GM18909 (cell line): Measurements from ENCODE around the gene SPATA2L.
"Not testable (repeated sequence)": the region's sequence is repeated elsewhere in the genome, so short reads cannot be mapped to it uniquely, and the experiment has no call there.

ENCODE experiments used
- ATAC-seq: cut with Tn5 transposase; IDR thresholded peaks from one replicate; pipeline ENCODE4 v1.9.1; 2021; ENCODE audit warnings: mild to moderate bottlenecking; ENCODE audit not compliant: unreplicated experiment, poor library complexity

The SPATA2L gene

DNA sequence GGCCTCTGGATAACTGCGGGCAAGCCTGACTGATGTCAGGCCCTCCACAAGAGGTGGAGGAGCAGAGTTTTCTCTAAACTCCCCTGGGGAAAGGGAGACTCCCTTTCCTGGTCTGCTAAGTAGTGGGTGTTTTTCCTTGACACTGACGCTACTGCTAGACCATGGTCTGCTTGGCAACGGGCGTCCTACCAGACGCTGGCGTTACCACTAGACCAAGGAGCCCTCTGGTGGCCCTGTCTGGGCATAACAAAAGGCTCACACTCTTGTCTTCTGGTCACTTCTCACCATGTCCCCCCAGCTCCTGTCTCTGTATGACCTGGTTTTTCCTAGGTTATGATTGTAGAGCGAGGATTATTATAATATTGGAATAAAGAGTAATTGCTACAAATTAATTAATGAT, 34.5 kb downstream of the SPATA2L start:
- ATAC-seq = not testable (repeated sequence)

DNA sequence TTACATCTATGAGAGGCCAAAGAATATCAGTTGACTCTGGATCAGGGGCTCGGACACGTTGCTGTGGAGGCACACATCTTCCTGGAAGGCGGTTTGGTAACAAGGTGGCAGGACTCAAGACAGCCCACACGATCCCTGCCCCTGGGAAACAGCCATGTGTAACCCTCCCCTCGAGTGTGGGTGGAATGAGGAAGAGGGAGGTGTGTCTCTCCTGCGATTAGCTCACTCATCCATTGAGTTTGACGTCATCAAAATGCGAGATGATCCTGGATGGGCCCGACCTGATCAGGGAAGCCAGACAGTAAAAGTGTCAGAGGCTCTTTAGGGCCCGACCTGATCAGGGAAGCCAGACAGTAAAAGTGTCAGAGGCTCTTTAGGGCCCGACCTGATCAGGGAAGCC, 37.3 kb downstream of the SPATA2L start:
- not testable (repeated sequence) for ATAC-seq

DNA sequence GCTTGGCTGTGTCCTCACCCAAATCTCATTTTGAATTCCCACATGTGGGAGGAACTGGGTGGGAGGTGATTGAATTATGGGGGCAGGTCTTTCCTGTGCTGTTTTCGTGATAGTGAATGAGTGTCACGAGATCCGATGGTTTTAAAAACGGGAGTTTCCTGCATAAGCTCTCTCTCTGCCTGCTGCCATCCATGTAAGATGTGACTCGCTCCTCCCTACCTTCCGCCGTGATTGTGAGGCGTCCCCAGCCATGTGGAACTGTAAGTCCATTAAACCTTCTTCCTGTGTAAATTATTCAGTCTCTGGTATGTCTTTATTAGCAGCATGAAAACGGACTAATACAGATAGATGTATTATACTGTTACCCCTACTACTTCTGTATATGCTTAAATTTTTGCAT, 40.3 kb downstream of the SPATA2L start:
- ATAC-seq = no peak

DNA sequence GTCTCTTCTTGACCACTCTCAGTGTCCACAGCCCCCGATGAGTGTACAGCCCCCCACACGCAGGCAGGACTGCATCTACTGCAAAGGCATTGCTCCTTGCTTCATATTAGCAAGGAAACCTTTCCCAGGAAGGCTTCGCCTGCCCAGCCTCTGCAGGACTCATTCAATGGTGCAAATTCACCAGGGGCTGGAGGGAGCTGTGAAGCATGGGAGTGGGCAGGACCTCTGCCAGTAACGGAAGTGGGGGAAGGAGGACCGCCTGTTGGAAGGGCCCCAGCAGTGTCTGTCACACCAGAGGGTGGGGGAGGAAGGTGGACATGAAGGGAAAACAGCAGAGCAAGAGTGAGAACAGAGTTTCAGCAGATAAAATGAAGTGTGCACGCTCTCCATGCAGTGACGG, 41.4 kb downstream of the SPATA2L start:
- ATAC-seq = no peak

DNA sequence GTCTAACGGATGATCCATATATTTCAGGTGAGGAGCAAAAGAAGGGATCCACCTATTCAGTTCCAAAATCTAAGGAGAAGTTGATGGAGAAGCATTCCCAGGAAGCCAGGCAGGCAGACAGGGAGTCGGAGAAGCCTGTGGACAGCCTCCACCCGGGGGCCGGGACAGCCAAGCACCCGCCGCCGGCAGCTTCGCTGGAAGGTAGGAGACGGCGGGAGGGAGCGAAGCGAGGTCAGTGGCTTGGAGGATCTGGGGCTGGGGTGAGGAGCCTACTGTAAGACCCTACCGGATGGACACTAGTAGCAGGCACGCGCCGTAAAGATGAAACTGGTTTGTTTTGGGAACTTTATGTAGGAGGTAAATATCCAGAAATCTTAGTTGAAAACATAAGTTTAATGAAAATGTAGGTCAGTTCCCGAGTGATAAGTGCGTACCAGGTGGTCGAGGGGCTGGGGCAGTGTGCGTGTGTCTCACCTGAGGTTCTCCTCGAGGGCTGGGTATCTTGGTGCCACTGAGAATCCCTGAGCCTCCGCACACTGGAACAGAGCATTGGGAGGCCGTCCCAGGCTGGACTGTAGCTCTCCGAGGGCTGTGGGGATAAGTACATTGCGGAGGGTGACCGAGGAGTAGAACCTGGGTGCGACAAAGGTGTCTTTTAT, 43.2 kb downstream of the SPATA2L start:
- ATAC-seq = no peak

DNA sequence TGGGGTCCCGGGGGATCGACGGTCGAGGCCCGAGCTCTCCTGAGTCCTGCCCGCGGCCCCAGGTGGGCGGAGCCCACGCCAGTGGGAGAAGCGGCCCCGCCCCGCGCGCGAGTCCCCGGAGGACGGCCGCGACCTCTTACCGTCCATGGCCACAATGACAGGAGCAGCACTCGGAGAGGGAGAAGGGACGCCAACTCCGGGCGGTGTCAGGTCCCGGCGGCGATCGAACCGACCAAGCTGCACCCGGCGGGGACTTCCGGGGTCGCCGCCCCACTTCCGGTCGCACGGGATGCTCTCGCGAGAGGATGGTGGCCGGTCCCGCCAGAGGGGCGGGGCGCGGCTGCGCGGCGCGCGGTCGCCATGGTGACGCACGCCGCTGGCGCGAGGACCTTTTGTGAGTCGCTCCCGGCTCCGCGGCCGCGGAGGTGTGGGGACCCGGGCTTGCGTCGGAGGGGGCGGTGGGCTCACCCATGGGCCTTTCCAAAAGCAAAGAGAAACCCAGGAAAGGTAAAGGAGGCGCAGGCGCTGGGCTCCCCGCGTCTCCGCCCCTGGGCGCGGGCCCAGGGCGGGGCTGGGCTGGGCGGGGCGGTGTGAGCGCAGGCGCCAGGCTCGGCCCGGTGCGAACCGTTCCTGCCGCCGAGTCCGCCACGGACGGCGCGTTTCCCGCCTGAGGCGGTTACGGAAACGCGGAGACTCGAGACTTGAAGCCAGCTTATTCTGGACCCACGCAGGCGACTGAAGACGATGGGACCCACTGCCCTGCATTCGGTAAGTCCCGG, 43.9 kb downstream of the SPATA2L start, which contains the start of the genes CHMP1A and SPATA33:
CHMP1A (minus strand) TSS at position 267 of the 779 bp plus-strand sequence; CDS start at position 147, 120 bp downstream.
SPATA33 (plus strand) TSS at position 395 of the 779 bp plus-strand sequence; CDS start at position 471, 76 bp downstream.
- peak; percentile 91 for ATAC-seq

DNA sequence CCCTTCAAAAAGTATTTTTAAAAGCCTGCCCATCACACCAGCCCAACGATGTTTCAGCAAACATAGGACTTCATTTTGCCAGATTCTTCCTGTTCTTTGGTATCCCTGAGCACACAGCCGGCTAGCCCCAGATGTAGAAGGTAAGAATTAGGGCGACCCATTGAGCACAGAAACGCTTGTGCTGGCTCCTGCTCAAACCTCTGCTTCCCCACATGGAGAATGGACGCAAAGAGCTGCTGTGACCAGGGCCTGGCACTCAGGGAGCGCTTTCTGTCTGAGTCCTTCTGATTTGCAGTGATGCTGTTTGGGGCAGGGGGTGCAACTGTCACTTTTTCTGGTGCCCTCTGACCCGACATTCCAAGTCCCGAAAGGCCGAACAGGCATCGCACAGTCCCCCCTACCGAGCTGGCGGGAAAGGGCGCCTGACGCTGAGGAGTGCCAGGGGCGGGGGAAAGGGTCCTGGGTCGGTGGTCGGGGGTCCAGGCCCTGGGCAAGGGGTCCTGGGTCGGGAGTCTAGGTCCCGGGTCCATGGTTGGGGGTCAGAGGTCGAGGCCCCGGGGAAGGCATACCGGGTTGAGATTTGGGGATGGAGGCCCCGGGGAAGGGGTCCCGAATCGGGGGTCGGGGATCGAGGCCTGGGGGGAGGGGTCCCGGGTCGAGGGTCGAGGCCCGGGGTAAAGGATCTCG, 44.9 kb downstream of the SPATA2L start:
- ATAC-seq = no peak

DNA sequence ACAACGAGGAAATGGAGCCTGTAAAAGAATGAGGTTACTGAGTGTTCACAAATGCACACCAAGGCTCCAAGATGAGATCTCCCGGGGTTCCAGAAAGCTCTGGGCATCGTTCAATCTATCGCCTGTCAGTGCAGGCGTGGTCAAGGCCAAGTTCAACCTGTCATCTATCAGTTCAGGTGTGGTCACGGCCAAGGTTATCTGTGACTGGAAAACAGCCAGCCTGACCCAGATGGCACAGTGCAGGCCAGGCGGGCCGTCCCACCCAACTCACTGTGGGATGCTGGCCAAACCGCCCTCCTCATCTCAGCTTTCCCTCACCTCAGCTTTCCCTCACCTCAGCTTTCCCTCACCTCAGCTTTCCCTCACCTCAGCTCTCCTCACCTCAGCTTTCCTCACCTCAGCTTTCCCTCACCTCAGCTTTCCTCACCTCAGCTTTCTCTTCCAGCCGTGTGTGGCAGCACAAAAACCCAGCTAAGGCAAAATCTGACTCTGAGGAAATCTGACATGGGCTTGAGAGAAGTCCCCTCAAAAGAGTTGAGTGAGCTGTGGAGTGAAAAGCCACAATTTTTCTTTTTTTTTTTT, 46.4 kb downstream of the SPATA2L start:
- ATAC-seq = no peak

DNA sequence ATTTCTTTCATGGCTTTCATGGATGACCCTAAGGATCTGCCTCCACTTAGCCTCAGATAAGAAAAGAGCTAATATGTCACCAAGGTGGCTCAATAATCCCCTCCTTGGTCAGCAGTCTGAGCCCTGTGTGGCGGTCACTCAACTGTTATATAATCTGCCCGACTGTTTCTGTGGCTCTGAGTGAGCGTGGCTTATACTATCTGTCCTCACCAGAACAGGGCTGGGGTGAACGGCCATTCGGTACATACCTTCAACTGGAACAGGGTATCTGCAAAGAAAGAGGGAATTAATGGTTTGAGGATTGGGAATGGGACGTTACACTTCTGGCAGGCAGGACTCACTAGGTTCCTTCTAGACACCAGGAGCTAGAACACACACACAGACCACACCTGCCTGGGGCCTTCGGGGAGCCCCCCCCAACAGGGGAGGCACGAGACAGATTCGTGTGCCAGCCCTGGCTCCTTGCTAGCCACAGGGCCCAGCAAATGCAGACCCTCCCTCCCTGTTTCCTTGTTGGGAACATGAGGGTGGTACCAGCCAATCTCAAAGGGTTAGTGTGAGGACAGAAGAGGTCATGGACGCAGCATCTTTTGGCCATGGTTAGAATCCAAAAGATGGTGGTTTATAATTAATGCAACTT, 47.7 kb downstream of the SPATA2L start:
- no peak for ATAC-seq

DNA sequence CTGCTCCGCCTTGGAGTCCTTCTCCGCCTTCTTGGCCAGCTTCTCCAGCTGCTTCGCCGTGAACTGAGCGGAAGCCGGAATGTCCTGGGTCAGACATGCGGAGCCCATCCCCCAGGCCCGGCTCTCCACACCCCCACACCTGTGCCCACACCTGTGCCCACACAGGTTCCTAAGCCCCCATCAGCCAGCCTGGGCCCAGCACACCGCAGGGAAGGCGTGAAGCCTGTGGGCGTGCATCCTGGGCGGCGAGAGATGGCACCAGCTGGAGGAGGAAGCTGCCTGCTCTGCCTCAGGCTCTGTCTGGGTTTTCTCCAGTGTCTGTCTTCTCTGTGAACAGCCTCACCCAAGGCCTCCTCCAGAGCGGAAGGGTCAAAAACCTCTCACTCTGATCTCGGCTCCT, 49.9 kb downstream of the SPATA2L start:
- no peak for ATAC-seq

DNA sequence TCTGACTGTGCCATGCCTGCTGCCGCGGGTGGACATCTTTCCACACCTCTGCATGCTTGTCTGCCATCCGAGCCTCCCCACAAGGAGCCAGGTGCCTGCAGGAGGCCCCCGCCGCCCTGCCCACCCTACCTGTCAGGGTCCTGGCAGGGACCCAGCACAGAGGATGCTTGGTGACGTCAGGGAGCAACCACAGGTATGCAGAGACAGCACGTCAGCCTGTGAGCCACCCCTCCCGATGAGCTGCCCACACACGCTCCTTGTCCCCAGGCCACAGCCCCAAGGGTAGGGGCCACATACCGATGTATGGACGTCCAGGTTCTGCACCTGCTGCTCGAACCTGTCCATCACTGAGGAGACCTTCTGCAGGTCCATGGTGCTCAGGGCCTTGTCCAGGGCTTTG, 54.6 kb downstream of the SPATA2L start:
- no peak for ATAC-seq
